Inflammatory macrophage treated with lipopolysaccharide for 1 hour (primary cell): Measurements from ENCODE around the gene CCR5AS.
"Not testable (repeated sequence)": the region's sequence is repeated elsewhere in the genome, so short reads cannot be mapped to it uniquely, and the experiment has no call there.

Source experiments
- DNase-seq, 2 donors: peaks; one replicate each; pipeline ENCODE4 v3.0.0-alpha.2; 2020 to 2022

CCR5AS gene

DNA sequence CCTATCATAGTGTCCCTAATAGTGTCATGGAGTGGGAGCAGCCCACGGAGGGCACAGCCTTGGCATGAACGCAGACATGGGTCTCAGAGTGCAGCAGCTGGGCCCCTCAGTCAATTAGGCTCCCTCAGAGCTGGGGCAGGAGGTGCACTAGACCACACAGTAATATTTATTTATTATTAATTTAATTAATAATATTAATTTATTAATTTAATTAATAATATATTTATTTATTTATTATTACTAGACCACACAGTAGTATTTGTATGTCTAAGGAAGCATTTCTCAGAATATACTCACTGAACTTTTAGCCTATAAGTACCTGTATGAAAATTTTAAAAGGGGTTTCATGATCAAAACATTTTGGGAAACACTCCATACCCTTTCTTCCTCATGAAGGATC is 5.3 kb downstream of the CCR5AS start:
- no peak for DNase-seq

DNA sequence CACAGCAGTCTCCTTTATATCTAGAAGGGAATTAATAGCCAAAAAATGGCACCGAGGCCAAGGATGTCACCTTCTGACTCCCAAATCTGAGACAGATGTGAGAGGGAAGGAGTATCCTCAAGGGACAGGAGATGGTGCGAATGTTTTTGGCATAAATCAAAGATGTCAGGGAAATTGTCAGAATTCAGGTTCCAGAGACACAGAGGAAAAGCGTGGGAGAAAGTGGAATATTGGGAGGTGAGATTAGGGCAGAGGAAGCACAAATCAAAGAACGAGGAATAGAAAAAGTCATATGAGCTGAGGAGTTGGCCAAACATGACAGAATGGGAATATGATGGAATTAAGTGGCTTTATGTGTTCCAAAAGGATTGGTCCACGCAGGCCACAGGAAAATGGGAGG is 6.0 kb downstream of the CCR5AS start:
- no peak for DNase-seq

GRCh38 chr3:46400000-46400734 is 6.7 kb downstream of the CCR5AS start:
- DNase-seq = peak; percentile 61 to 67

DNA sequence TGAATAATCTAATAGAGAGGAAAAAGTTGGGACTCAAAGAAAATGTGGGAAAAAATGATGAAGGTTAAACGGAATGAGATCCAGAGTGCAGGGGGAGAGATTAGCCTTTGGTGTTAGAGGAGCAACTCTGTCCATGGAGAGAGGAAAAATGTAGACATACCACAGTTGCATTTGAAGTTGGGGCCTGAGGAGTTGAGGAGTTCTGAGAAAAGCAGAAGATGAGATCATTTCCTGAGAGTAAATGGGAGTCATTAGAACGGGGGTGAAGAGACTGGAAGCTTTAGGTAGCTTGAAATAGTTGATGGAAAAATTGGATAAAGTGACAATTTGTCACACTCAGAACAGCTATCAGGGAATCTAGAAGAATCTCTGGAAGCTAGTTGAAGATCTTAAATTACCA is 7.3 kb downstream of the CCR5AS start:
- DNase-seq = peak; percentile 79 to 86

DNA sequence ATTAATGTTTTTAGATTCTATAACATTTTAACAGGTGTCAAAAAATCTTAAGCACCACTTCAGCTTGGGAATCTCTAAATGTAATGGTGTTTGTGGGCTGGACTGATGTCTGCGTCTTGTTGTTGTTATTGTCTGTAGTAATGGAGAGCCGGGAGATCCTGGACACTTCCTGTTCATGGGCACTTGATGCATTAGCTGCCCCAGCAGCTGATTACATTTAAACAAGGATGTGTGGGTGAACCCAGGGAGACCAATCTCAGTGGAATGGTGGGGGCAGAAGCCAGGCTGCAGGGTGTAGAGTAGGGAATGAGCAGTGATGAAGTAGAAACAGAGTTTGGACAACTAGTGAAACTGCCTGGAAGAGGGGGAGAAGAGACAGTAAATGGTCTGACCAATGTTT is 7.8 kb downstream of the CCR5AS start:
- DNase-seq = peak; percentile 57 to 81

- DNase-seq = no peak
These were observed 8.5 kb downstream of the CCR5AS start for GRCh38 chr3:46398186-46398955.

GRCh38 chr3:46397111-46397510 is 9.8 kb downstream of the CCR5AS start:
- no peak for DNase-seq

- DNase-seq = peak; percentile 94
These were observed 10.9 kb downstream of the CCR5AS start for GRCh38 chr3:46395766-46396530.

GRCh38 chr3:46395210-46395661 is 11.6 kb downstream of the CCR5AS start:
- peak; percentile 98 to 99 for DNase-seq

- peak; percentile 74 to 76 for DNase-seq
These were observed 13.1 kb downstream of the CCR5AS start for GRCh38 chr3:46393554-46394434.

DNA sequence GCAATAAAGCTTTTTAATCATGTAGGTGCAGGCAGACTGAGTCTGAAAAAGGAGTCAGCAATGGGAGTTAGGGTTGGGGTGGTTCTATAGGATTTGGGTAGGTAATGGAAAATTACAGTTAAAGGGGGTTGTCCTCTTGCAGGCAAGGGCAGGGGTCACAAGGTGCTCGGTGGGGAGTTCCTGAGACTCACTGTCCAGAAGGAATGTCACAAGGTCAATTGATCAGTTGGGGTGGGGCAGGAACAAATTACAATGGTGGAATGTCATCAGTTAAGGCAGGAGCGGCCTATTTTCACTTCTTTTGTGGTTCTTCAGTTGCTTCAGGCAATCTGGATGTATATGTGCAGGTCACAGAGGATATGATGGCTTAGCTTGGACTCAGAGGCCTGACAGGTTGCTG is 13.9 kb downstream of the CCR5AS start:
- no peak for DNase-seq

- not testable (repeated sequence) for DNase-seq
These were observed 15.3 kb downstream of the CCR5AS start for GRCh38 chr3:46391526-46391925.

- DNase-seq = no peak
These were observed 17.6 kb downstream of the CCR5AS start for GRCh38 chr3:46389306-46389705.

DNA sequence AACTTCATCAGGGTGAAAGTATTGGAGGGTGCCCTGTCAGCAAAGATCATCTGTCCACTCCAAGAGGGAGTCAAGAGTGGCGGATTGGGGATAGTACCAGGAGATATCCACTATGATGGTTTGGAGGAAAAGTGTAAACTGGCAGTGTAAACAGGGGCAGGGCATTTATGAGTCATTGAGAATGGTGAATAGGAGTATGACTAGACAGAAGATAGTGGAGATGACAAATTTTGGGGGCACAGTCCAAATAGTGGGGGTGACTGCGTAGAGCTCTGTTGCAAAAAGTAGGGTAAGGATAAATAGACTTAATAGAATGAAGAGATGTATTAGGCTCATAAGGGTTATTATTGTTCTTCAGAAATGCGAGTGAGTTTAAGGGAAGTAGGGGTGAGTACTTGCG is 18.0 kb downstream of the CCR5AS start:
- DNase-seq = not testable (repeated sequence)

DNA sequence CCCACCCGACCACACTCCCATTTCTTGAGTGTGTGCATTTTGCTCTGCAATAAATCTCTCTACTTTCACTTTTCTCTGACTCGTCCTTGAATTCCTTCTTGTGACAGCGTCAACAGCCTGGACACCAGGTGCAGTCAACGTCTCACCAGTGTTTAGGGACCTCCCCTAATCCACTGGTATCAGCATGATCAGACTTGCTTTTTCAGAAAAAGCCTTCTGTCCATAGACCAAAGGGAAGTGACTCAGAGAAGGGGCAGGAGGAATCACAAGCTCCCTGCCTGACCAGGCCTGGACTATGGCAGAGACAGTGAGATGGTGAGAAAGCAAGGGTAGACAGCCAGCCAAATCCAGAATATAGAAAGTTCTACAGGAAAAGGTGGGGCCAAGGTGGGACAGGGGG is 20.7 kb downstream of the CCR5AS start:
- peak in 1 of 2 donors; percentile 82 for DNase-seq

DNA sequence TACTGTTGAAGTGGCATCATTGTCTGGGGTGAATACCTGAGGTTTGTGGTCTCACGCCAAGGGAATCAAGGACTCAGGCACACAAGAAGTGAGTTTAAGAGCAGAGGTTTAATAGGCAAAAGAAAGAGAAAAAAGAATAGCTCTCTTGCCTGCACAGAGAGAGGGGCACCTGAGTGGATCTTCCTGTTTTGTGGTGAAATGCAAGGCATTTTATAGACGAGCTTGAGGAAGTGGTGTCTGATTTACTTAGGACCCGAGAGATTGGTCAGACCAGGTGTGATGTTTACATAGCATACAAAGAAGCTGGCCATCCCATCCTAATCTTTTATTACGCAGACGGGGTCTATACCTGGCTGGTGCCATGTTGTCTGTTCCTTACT is 22.9 kb downstream of the CCR5AS start:
- no peak for DNase-seq

GRCh38 chr3:46383211-46383950 is 23.5 kb downstream of the CCR5AS start:
- DNase-seq = no peak

DNA sequence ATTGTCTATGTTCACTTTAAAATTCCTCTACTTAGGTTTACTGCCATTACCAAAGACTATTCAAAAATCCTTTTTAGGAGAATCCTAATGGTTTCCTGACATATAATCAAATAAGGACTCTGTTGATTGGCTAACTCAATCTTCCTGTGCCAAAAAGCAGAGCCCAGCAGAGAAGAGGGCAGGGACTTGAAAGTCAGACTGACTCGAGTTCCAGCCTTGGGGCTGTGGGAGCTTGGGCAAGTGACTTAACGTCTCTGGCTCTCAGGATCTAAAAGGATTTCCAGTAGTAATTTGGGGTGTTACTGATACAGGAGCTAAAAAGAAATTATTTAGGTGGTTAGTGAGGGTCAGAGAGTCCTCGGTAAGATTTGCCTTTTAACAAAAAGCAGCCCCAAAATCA is 25.2 kb downstream of the CCR5AS start:
- DNase-seq = no peak

DNA sequence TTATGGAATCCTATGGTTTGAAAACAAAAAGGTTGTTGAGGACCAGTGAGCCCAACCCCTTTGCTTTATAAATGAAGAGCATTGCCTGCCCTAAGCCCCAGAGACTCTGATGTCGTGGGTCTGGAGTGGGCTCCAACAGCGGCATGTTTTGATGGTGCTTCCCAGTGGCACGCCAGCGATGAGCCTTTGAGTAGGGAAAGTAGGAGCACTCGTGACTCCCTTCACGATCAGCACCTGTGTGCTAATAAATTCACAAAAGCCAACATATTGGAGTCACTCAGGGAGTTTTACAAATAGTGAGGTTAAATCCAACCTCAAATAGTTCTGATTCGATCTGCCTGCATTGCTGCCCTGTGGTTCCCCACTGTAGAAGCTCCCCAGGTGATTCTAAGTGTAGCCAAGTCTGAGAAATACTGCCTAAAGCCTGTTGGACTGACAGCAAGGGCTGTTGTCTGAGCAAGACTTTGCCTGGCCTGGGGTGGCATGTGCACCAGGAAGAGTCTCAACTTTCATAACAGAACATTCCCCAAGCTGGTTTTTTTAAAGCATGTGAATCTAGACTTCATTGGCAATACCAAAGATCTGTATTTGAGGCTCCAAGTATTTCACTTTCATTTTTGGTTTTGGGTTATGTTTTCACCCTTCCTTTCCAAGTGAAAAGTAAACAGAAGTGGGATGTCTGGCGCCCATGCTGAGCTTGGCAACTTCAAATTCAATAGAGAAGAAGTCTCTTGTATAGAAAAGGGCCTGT is 26.2 kb downstream of the CCR5AS start:
- peak in 1 of 2 donors; percentile 76 for DNase-seq

GRCh38 chr3:46378426-46378942 is 28.4 kb downstream of the CCR5AS start:
- peak; percentile 69 to 83 for DNase-seq

- no peak for DNase-seq
These were observed 31.1 kb downstream of the CCR5AS start for GRCh38 chr3:46375814-46376213.
